GM13977 (cell line): ENCODE results near the gene CUL9.

Experiments used
- DNase-seq: peaks from one replicate; pipeline ENCODE4 v3.0.0; 2012; ENCODE audit warnings: low spot score
- in situ Hi-C: fragments of 300-500 bp; cut with MboI; formaldehyde crosslinking; loops from one replicate; pipeline ENCODE4 v1.12.0; 2022; ENCODE audit warnings: low sequenced_read_pairs, low pct_unique_long_range_greater_than_20kb, mixed read lengths, inconsistent platforms; ENCODE audit not compliant: unreplicated experiment
- TF ChIP-seq, protein P1 (sequence below): IDR thresholded peaks from 2 replicates; pipeline ENCODE4 v1.5.1; 2012; ENCODE audit warnings: mild to moderate bottlenecking, control low read depth; ENCODE audit not compliant: insufficient read depth; ENCODE audit errors: extremely low read depth, missing control alignments

CUL9 gene

DNA sequence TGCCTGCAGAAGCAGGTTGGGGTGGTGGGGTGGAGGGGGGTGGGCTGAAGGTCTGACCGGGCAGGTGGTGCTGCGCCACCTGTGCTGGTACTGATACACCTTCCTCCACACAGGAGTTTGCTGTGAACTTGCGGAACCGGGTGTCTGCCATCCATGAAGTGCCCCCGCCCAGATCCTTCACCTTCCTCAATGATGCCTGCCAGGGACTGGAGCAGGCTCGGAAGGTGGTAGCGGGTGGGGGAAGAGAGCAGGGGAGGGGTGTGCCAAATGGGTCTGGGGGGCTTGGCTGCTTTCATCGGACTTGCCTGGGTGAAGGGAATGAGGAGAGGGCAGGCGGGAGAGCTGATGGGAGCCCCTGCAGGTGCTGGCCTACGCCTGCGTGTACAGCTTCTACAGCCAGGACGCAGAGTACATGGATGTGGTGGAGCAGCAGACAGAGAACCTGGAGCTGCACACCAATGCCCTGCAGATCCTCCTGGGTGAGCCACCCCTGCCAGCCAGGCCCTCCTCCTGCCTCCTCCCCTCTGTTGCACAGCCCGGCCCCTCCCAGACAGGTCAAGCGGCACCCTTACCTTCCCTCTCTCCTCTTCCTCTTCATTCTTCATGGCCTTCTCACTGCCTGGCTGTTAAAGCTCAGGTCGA lies 40.5 kb downstream of the CUL9 start:
- in situ Hi-C loops = no loop called here
- DNase-seq = no peak
- TF ChIP-seq, protein P1, sequence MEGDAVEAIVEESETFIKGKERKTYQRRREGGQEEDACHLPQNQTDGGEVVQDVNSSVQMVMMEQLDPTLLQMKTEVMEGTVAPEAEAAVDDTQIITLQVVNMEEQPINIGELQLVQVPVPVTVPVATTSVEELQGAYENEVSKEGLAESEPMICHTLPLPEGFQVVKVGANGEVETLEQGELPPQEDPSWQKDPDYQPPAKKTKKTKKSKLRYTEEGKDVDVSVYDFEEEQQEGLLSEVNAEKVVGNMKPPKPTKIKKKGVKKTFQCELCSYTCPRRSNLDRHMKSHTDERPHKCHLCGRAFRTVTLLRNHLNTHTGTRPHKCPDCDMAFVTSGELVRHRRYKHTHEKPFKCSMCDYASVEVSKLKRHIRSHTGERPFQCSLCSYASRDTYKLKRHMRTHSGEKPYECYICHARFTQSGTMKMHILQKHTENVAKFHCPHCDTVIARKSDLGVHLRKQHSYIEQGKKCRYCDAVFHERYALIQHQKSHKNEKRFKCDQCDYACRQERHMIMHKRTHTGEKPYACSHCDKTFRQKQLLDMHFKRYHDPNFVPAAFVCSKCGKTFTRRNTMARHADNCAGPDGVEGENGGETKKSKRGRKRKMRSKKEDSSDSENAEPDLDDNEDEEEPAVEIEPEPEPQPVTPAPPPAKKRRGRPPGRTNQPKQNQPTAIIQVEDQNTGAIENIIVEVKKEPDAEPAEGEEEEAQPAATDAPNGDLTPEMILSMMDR = no peak

DNA sequence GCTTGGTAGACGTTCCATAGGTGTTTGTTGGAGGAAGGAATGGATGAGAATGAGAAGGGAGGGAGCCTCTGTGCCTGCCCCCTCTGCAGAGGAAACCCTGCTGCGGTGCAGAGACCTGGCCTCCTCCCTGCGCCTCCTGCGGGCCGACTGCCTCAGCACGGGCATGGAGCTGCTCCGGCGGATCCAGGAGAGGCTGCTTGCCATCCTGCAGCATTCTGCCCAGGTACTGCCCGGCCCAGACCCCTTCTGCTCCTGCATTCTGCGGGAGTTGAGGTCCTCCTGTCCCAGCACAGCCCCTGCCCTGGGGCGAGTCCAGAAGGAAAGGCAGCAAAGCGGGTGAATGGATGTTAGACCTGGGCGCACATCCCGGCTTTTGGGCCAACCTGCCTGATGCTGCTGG lies 41.2 kb downstream of the CUL9 start:
- TF ChIP-seq, protein P1 = no peak
- DNase-seq = no peak
- in situ Hi-C loops = no loop called here

DNA sequence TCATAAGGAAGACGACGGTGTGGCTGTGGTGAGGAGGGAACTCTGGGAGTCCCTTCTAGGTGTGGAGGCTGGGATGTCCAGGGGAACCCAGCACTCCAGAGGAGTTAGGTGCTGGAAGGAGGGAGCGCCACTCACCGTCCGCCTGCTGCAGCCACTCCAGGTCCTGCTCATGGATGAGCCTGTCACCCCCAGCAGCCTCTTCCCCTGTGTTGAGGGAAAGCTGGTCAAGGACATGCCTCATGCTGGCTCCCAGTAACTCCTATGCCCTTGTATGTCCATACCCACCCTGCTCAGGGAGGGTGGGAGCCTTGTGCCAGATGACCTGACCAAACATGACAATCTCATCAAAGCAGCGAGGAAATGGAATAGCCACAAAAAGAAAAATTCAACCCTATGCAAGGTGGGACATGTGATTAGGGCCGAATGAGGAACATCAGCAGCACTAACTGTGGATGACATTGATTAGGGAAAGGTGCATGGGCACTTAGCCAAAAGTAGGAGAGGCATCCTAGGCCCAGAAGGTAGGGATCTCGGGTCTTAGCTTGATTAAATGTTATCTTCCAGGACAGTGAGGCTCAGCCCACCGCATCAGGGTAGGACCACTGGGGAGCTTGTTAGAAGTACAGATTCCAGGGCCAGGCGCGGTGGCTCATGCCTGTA lies 44.3 kb downstream of the CUL9 start:
- DNase-seq = no peak
- in situ Hi-C loops = no loop called here
- TF ChIP-seq, protein P1 = no peak

DNA sequence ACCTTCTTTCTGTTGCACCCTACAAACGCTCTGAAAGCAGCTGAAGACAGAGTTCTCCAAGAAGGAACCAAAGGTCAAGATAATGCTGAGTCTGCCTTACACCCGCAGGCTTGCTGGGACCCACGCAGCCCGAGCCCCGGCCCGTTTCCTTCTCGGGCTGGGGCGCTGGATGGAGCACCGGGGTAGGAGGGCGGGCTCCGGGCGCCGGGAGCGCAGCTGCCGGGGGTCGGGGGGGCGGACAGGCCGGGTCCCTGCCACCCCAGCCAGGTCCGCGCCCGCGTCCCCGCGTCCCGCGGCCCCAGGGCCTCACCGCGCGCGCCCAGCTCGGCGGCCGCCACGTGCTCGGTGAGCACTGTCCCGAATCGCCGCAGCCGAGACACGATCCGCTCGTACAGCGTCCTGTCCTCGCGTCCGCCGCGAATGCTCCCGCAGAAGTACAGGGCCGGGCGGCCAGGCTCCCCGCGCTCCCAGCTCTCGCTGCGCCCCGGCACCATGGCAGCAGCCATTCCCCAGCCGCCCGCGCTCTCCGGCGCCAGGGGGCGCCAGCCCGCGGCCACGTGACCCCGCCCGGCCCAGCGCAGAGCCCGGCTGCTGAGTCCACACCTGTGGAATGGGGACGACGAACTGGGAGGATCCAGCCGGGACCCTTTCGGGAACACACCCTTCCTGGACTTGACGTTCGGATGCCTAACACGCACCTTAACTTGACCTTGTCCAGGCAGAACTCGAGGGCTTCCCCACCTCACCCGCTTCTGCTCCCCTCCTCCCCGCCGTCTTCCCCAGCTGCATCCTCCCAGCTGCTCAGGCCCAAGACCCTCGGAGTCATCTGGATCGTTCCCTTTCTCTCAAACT lies 47.2 kb downstream of the CUL9 start, which contains the start of gene DNPH1:
Gene DNPH1, minus strand, starts transcription at position 531 of the 852 bp plus-strand sequence. Its CDS starts 25 bp downstream, at position 506.
- TF ChIP-seq, protein P1 = peak; percentile 99
- in situ Hi-C loops = no loop called here
- peak; percentile 86 for DNase-seq

DNA sequence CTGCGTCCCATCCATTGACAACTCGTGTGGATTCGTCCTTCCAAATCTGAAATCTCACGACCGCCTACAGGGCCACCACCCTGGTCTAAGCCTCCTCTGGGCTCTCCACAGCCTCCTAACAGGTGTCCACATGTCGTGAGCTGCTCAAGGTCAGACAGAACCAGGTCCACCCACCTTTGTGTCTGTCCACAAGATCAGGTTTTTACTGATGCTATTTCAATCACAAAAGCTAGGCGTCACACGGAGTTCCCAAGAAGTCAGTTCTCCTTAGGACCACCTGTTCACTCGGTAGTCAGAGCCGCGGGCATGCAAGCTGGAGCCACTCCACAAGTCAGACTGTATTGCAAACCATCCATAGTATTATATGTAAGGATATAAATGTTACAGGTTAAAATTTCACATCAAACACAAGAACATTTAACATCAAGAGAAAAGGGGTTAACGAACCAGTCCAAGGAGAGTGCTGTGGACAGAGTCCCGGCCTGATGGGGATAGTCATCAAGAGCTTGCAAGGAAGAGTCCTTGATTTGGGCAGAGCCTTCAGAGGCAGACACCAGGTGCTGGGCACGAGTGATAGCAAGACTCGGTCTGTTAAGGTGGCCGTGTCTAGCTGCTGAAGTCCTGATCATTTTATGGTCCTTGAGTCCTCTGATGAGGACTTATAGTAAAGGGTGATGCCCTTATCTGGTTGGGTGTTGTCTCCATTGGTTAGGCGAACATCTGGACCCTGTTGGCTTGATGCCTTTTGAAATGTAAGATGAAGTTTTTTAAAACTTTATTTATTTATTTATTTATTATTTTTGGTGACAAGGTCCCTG lies 48.0 kb downstream of the CUL9 start:
- in situ Hi-C loops = no loop called here
- no peak for DNase-seq
- TF ChIP-seq, protein P1 = no peak

DNA sequence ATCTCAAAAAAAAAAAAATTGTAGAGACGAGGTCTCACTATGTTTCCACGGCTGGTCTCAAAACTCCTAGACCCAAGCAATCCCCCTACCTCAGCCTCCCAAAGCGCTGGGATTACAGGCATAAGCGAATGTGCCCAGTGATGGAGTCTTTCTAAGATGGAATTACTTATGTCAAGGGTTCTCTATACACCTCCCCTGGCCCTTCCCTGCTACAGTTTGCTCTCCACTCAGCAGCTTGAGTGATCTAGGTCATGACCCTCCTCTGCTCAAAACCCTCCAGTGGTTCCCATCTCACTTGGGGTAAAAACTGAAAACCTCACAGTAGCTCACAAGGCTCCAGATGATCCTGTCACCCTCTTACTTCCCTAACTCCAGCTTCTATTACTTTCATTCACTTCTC lies 49.1 kb downstream of the CUL9 start:
- in situ Hi-C loops = no loop called here
- DNase-seq = no peak
- TF ChIP-seq, protein P1 = no peak
